Neural cell (in vitro differentiated cells): ENCODE results near the gene RRP1.

Experiments
- RAD21 ChIP-seq: fragments of 450-650 bp; conservative IDR thresholded peaks from 2 replicates; pipeline ENCODE4 v1.6.1; 2014; ENCODE audit warnings: antibody characterized with exemption, mild to moderate bottlenecking, moderate library complexity
- TAF1 ChIP-seq: IDR thresholded peaks from 2 replicates; pipeline ENCODE4 v1.6.1; 2012; ENCODE audit warnings: low read depth

GRCh38 chr21:43840259-43840658, 50.9 kb downstream of the RRP1 start:
- no peak for TF ChIP-seq RAD21
- no peak for TF ChIP-seq TAF1
